IMR-90 (cell line): ENCODE measurements around the gene HDAC7. TPM values are rescaled to one million over a fixed set of nuclear protein-coding genes. Genes with fewer than 3 reads are reported as not detected.

Experiments used
- ATAC-seq: fragments of 200-7000 bp; cut with Tn5 transposase; 2 replicates; pipeline ENCODE4 v1.9.1; 2020; ENCODE audit warnings: low read depth, mild to moderate bottlenecking, moderate library complexity
- BruUV-seq: library from RNA; stranded (reverse); fragments of 400-500 nt; replicated peaks from 2 replicates; lab custom pipeline; 2021; lab: Mats Ljungman, UMichigan
- CTCF ChIA-PET: fragments of 300-600 bp; formaldehyde crosslinking; extraction: SDS; loops from one replicate; lab custom pipeline; 2021; ENCODE audit warnings: antibody characterized with exemption; lab: Yijun Ruan, JAX
- POLR2A ChIA-PET: fragments of 300-600 bp; sonication (Branson Sonifier 250); formaldehyde crosslinking; loops from one replicate; lab custom pipeline; 2022; ENCODE audit warnings: antibody characterized with exemption; ENCODE audit not compliant: unreplicated experiment; lab: Charles Lee
- DNase-seq: peaks from one replicate; pipeline ENCODE4 v3.0.0; 2013
- H2AFZ ChIP-seq: replicated peaks from 2 replicates; pipeline ENCODE3; 2013; ENCODE audit warnings: low read length, mild to moderate bottlenecking; ENCODE audit not compliant: poor library complexity
- H2AK5ac ChIP-seq: 2 replicates; pipeline ENCODE4 v1.6.1; 2013; ENCODE audit warnings: low read depth, low read length, inconsistent platforms
- H2AK9ac ChIP-seq: replicated peaks from 2 replicates; pipeline ENCODE3; 2013; ENCODE audit warnings: mild to moderate bottlenecking, low read depth, low read length, moderate library complexity; ENCODE audit not compliant: poor library complexity
- H2BK120ac ChIP-seq: 2 replicates; pipeline ENCODE4 v1.6.1; 2013; ENCODE audit warnings: low read depth, low read length, inconsistent platforms
- H2BK15ac ChIP-seq: 3 replicates; pipeline ENCODE4 v1.6.1; 2013; ENCODE audit warnings: low read depth, low read length, inconsistent platforms
- H2BK20ac ChIP-seq: 2 replicates; pipeline ENCODE4 v1.6.1; 2013; ENCODE audit warnings: low read depth, mild to moderate bottlenecking, inconsistent platforms, low read length, moderate library complexity
- H2BK5ac ChIP-seq: 2 replicates; pipeline ENCODE4 v1.6.1; 2013; ENCODE audit warnings: mild to moderate bottlenecking, low read depth, low read length, inconsistent platforms; ENCODE audit not compliant: poor library complexity, severe bottlenecking
- H3K14ac ChIP-seq: replicated peaks from 2 replicates; pipeline ENCODE4 v1.6.1; 2013; ENCODE audit warnings: low read depth, low read length, inconsistent platforms
- H3K18ac ChIP-seq: 2 replicates; pipeline ENCODE4 v1.6.1; 2013; ENCODE audit warnings: low read depth, low read length, control low read depth
- H3K23ac ChIP-seq: 2 replicates; pipeline ENCODE4 v1.6.1; 2013; ENCODE audit warnings: low read depth, low read length, inconsistent platforms
- H3K27ac ChIP-seq: 2 replicates; pipeline ENCODE4 v1.5.1; 2013; ENCODE audit warnings: mild to moderate bottlenecking, control low read depth, low read length; ENCODE audit not compliant: insufficient read depth
- H3K27me3 ChIP-seq: 2 replicates; pipeline ENCODE4 v1.6.1; 2013; ENCODE audit warnings: low read length; ENCODE audit not compliant: control insufficient read depth, insufficient read depth
- H3K36me3 ChIP-seq: 2 replicates; pipeline ENCODE4 v1.6.1; 2013; ENCODE audit warnings: low read length, mixed read lengths; ENCODE audit not compliant: control insufficient read depth, insufficient read depth
- H3K4ac ChIP-seq: 2 replicates; pipeline ENCODE4 v1.6.1; 2013; ENCODE audit warnings: low read depth, low read length, inconsistent platforms
- H3K4me1 ChIP-seq: 2 replicates; pipeline ENCODE4 v1.6.1; 2013; ENCODE audit warnings: low read length, mixed read lengths; ENCODE audit not compliant: control insufficient read depth, insufficient read depth
- H3K4me2 ChIP-seq: 2 replicates; pipeline ENCODE4 v1.6.1; 2013; ENCODE audit warnings: low read depth, mild to moderate bottlenecking, control low read depth, low read length, moderate library complexity
- H3K4me3 ChIP-seq: 2 replicates; pipeline ENCODE4 v1.5.1; 2013; ENCODE audit warnings: low read depth, mild to moderate bottlenecking, control low read depth, low read length, moderate library complexity; ENCODE audit not compliant: insufficient read depth
- H3K56ac ChIP-seq: 2 replicates; pipeline ENCODE4 v1.6.1; 2013; ENCODE audit warnings: low read length, inconsistent platforms; ENCODE audit not compliant: insufficient read depth; ENCODE audit errors: extremely low read depth
- H3K79me1 ChIP-seq, 2 experiments: 2 replicates each; pipeline ENCODE4 v1.6.1; 2013; ENCODE audit warnings: low read length in 2 of 2, inconsistent platforms in 1 of 2, low read depth in 1 of 2
- H3K9ac ChIP-seq: 2 replicates; pipeline ENCODE4 v1.6.1; 2013; ENCODE audit warnings: low read depth, low read length, control low read depth
- H3K9me1 ChIP-seq: 2 replicates; pipeline ENCODE4 v1.6.1; 2013; ENCODE audit warnings: low read length, inconsistent platforms; ENCODE audit not compliant: insufficient read depth
- H3K9me3 ChIP-seq: 2 replicates; pipeline ENCODE4 v1.6.1; 2013; ENCODE audit warnings: low read length; ENCODE audit not compliant: control insufficient read depth, insufficient read depth
- H4K20me1 ChIP-seq: 2 replicates; pipeline ENCODE4 v1.6.1; 2013; ENCODE audit warnings: low read length, inconsistent platforms; ENCODE audit not compliant: insufficient read depth
- H4K5ac ChIP-seq: 2 replicates; pipeline ENCODE4 v1.6.1; 2013; ENCODE audit warnings: mild to moderate bottlenecking, low read depth, low read length, control low read depth
- H4K8ac ChIP-seq, 2 experiments: 2 replicates each; pipeline ENCODE4 v1.6.1; 2013; ENCODE audit warnings: low read depth in 2 of 2, low read length in 2 of 2, control low read depth in 1 of 2, inconsistent platforms in 1 of 2
- H4K91ac ChIP-seq: 2 replicates; pipeline ENCODE4 v1.6.1; 2013; ENCODE audit warnings: low read depth, low read length, inconsistent platforms; ENCODE audit not compliant: insufficient read depth
- FOS ChIP-seq: fragments of 150-350 bp; IDR thresholded peaks from 2 replicates; pipeline ENCODE4 v1.6.1; 2016; ENCODE audit warnings: low read depth, low read length
- POLR2A ChIP-seq: IDR thresholded peaks from 2 replicates; pipeline ENCODE4 v1.6.1; 2012; ENCODE audit warnings: mild to moderate bottlenecking, low read depth, low read length
- WGBS, 2 experiments: methylation state at CpG; one replicate each; pipeline versions ENCODE4 v1.1.5 to v1.1.7; 2013; ENCODE audit warnings: missing lambda C conversion rate in 2 of 2; ENCODE audit not compliant: insufficient read length in 1 of 2; ENCODE audit errors: extremely low coverage in 2 of 2; 5-methylcytosine and 5-hydroxymethylcytosine counted together
- dilution Hi-C: fragments of 300-500 bp; cut with HindIII; formaldehyde crosslinking; loops from one replicate; pipeline ENCODE4 v1.14.3; 2018; ENCODE audit warnings: low sequenced_read_pairs; ENCODE audit not compliant: unreplicated experiment
- in situ Hi-C: fragments of 300-500 bp; cut with MboI; formaldehyde crosslinking; loops from 3 replicates; pipeline ENCODE4 v1.14.3; 2019; ENCODE audit warnings: low sequenced_read_pairs, inconsistent platforms, mixed read lengths
- intact Hi-C: fragments of 100-400 bp; cut with micrococcal nuclease; formaldehyde crosslinking; loops from 2 replicates; pipeline ENCODE4 v1.10.0; 2022
- polyA plus RNA-seq, 3 experiments: library from polyadenylated mRNA; depleted of rRNA; stranded (reverse); fragments of >200 nt; gene quantifications; 2 replicates each; pipeline ENCODE4 v1.2.3, GENCODE V29; 2012; ENCODE audit warnings: low replicate concordance in 1 of 3
- total RNA-seq: library from RNA; depleted of rRNA; stranded (reverse); fragments of >200 nt; gene quantifications from 2 replicates; pipeline ENCODE4 v1.2.3, GENCODE V29; 2012

HDAC7 gene
- total and polyA plus RNA-seq, 2 of the 4 experiments (the other 2 are of a cell fraction), result 10.4 to 64.7 TPM

DNA sequence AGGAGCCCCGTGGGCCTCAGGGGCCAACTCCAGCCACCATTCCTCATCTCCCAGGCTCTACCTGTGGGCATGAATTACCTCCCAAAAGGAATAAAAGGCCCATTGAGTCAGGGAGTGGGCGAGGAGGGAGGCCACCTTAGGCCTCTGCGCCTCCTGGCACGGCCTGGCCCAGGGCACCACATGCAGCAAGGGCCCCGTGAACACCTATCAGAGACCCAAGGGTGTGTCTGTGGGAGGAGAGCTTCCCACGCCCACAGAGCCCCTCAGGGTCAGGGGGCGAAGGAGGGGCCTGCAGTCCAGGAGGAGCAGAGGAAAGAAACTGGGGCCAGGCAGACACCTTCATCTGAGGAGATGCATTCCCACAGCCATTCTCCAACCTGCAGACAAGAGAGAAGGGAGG, 73.2 kb downstream of the HDAC7 start:
- POLR2A ChIA-PET, result no interaction called here
- H3K4ac ChIP-seq, result no peak overlapping the region
- no CpG with 5 or more reads among the region's 7 CpGs for WGBS, 2 experiments

More for the DNA sequence above, 73.2 kb downstream of the HDAC7 start:
- Histone ChIP-seq H4K20me1 (no peaks in the 10 kb centered on the region), H2BK20ac (no peak overlapping the region), H2AK9ac (no peak overlapping the region), H4K91ac (no peak overlapping the region), H3K36me3 (no peaks in the 10 kb centered on the region), H3K4me1 (no peaks in the 10 kb centered on the region), H3K27me3 (peaks cover 32% of the 10 kb centered on the region), H2BK5ac (no peak overlapping the region), H3K14ac (no peak overlapping the region), H3K9me1 (no peaks in the 10 kb centered on the region), H3K4me3 (no peak overlapping the region), H4K8ac (no peak overlapping the region), H3K18ac (no peak overlapping the region), H3K79me1 (no peaks in the 10 kb centered on the region), H3K9me3 (no peaks in the 10 kb centered on the region), H3K23ac (no peak overlapping the region), H3K4me2 (no peak overlapping the region), H2AK5ac (no peak overlapping the region), H2AFZ (no peak overlapping the region), H3K27ac (no peak overlapping the region), H2BK120ac (no peak overlapping the region), H4K5ac (no peak overlapping the region), H3K9ac (no peak overlapping the region), H2BK15ac (no peak overlapping the region), H3K56ac (no peak overlapping the region)
- CTCF ChIA-PET, result no interaction called here
- DNase-seq, result no peak
- dilution Hi-C loops, result no loop called here
- in situ Hi-C loops, result loop anchor here (10.0 kb wide), 1 partner anchor 88 kb away; no protein-coding TSS in a partner anchor
- intact Hi-C loops, result no loop called here
- no TSS peak for BruUV-seq
- no peak for ATAC-seq
- TF ChIP-seq FOS (no peak), POLR2A (no peak)
